Stimulated activated CD4-positive, alpha-beta T cell treated with anti-CD3 and anti-CD28 coated beads, Interleukin-4, amount 100 ng/mL, for 24 hours (primary cell): ENCODE data around the gene ZBTB4.

Source experiments
- DNase-seq: peaks from one replicate; pipeline ENCODE4 v3.0.0-alpha.2; 2020

ZBTB4 gene

DNA sequence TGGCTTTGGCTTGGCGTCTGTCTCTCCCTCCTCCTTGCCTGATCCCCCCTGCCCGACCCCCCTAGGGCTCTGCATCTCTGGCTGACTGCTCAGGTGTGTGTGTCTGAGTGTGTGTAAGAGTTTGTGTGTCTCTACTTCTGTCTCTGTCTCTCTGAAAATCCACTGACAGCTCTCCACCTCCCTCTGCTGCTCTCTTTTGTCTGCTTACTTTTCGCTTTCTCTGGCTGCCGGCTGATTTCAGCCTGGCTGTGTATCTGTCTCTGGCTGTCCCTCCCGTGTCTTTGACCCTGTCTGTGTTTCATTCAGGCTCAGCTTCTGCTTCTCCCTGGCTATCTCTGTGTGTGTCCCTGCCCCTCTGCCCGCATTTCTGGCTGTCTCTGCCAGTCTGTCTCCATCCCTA, 63.1 kb downstream of the ZBTB4 start:
- no peak for DNase-seq

DNA sequence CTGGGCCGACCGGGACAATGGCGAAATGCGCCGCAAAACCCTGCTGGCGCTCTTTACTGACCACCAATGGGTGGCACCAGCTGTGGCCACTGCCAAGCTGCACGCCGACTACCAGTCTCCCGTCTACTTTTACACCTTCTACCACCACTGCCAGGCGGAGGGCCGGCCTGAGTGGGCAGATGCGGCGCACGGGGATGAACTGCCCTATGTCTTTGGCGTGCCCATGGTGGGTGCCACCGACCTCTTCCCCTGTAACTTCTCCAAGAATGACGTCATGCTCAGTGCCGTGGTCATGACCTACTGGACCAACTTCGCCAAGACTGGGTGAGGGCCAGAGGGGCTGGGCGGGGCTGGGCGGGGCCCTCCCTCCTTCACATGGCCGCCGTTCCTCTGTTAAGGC, 63.6 kb downstream of the ZBTB4 start:
- DNase-seq: no peak

DNA sequence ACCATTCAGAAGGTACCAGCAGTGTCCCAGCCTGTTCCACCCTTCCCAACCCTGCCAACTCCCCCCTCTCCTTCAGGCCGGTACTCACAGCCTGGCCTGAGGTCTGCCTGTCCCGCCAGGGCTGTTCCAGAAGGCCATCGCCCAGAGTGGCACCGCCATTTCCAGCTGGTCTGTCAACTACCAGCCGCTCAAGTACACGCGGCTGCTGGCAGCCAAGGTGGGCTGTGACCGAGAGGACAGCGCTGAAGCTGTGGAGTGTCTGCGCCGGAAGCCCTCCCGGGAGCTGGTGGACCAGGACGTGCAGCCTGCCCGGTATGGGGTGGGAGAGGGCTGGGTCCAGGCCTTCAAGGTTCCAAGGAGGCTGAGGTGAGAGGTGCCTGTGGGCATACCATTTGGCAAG, 64.6 kb downstream of the ZBTB4 start:
- DNase-seq: no peak

DNA sequence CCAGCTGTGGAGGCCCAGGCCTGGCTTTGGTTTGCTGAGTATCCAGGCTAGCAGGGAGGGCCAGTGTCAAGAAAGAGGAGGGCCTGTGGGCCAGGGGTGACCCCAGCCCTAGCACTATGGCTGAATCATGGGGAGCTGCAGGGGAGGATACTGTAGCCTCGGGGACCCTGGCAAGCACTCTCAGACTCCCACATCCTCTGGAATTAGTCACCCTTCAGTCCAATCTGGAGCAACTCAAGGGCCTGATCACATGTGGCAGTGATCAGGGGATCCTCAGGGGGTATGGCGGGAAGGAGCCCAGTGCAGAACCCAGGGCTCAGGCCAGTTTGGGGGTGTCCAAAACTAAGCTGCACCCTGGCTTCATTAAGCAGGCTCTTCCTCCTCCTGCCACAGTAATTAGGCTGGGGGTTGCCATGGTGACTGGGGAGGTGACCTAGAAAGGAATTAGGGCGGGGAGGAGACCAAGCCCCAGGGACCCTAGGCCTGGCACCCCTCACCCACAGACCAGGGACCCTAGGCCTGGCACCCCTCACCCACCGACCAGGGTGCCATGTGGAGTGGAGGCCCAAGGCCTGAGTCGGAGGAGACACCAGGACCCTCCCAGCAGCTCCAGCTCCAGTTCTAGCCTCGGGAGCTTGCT, 66.0 kb downstream of the ZBTB4 start:
- no peak for DNase-seq

DNA sequence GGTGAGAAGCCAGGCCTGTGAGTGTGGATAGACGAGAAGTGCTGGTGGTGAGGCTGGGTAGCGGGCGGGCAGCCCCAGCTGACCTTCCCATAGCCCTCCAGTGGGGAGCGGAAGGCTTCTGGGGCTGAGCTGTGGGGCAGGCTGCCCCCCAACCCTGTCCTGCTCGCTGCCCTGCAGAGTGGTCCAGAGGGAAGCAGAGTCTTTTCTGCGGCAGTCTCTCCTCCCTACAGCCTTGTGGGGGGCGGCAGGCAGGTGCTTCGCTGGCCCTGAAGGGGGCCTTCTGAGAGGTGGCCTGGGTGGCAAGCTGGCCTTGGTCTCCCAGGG, 68.0 kb downstream of the ZBTB4 start:
- DNase-seq: no peak

DNA sequence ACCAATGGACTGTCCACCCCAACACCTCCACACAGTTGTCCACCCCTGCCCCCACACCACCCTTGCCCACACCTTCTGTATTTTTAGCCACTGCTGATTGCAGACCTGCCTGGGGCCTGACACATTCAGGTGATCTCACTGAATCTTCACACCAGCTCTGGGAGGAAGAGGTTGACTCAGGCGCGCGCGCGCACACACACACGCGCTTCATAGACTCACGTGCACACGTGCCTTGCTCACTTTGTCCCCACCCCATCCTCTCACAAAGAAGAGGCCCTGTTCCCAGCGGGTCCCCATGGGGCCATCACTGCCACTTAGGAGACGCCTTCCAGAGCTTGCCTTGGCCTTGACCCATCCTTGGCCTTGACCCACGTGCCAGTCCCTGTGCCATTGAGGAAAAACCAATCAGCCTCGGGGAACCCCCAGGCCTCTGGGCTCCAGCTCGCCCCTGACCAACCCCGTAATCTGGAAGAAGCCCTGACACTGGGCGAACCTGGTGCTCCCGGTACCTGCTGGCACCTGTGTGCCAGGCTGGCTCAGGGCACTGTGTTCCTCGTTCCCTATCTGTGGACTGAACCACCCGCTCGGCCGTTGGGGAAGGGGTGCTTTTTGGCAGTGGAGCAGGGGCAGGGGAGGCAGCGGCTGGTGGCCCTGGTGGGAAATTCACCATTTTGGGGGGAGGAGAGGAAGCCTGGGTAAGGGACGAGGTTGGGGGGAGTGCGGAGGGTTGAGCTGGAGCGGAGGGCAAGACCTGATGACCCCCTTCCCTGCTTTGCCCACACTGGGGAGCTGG, 68.6 kb downstream of the ZBTB4 start:
- DNase-seq: no peak

DNA sequence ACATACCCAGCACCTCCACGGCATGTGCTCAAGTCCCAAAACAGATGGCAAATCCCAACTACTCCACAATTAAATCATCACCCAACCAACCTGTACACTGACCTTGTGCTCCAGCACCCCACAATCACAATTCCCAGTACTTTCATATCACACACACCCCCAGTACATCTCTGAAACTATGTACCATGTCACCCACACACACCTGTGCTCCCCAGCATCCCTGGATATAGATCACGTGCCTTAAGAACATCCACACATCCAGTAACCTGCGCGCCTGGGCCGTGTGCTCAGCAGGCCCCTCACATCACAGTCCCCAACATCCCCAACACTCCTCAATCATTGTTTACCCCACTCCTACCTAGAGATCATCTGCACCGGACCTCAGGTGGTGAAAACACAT, 69.7 kb downstream of the ZBTB4 start:
- DNase-seq: no peak
